Liver (tissue), 9 donors: Measurements from ENCODE around the gene CACNA1S. TPM values are rescaled to one million over a fixed set of nuclear protein-coding genes. Genes with fewer than 3 reads are reported as not detected.

Experiments used
- DNase-seq: peaks from one replicate; pipeline ENCODE4 v3.0.0-alpha.2; 2017; ENCODE audit warnings: low spot score
- H3K27ac ChIP-seq, 2 donors: one replicate each; pipeline ENCODE4 v1.7.0; 2013; ENCODE audit warnings: inconsistent platforms in 2 of 2, low read length in 2 of 2, control low read depth in 1 of 2, low read depth in 1 of 2, mild to moderate bottlenecking in 1 of 2
- H3K27me3 ChIP-seq, 4 donors: one replicate each; pipeline versions ENCODE4 v1.6.1 to v1.7.0; 2013; ENCODE audit warnings: low read length in 3 of 4, inconsistent platforms in 1 of 4, mild to moderate bottlenecking in 1 of 4, moderate library complexity in 1 of 4; ENCODE audit not compliant: control insufficient read depth in 4 of 4, insufficient read depth in 4 of 4
- H3K36me3 ChIP-seq, 4 donors: one replicate each; pipeline versions ENCODE4 v1.6.1 to v1.7.0; 2013; ENCODE audit warnings: low read length in 3 of 4, mild to moderate bottlenecking in 3 of 4, low read depth in 1 of 4, moderate library complexity in 1 of 4; ENCODE audit not compliant: control insufficient read depth in 4 of 4, insufficient read depth in 3 of 4
- H3K4me1 ChIP-seq, 4 donors: one replicate each; pipeline versions ENCODE4 v1.6.1 to v1.7.0; 2013; ENCODE audit warnings: low read length in 3 of 4, mild to moderate bottlenecking in 3 of 4, moderate library complexity in 1 of 4; ENCODE audit not compliant: control insufficient read depth in 4 of 4, insufficient read depth in 4 of 4
- H3K4me3 ChIP-seq, 3 donors: one replicate each; pipeline versions ENCODE4 v1.6.1 to v1.7.0; 2013; ENCODE audit warnings: low read length in 3 of 3, control low read depth in 1 of 3, low read depth in 1 of 3, mild to moderate bottlenecking in 1 of 3
- H3K9ac ChIP-seq, 2 donors: one replicate each; pipeline ENCODE4 v1.7.0; 2013; ENCODE audit warnings: low read length in 2 of 2, mild to moderate bottlenecking in 2 of 2, moderate library complexity in 2 of 2, control low read depth in 1 of 2, low read depth in 1 of 2
- H3K9me3 ChIP-seq, 4 donors: one replicate each; pipeline versions ENCODE4 v1.6.1 to v1.7.0; 2013; ENCODE audit warnings: low read length in 3 of 4; ENCODE audit not compliant: control insufficient read depth in 4 of 4
- CTCF ChIP-seq: fragments of 150-350 bp; IDR thresholded peaks from 2 replicates; pipeline ENCODE4 v1.5.1; 2017; ENCODE audit warnings: improper control_type of control experiment, low read depth, low read length; ENCODE audit not compliant: missing input control
- EGR1 ChIP-seq, 2 donors: IDR thresholded peaks; 2 replicates each; pipeline ENCODE4 v1.6.1; 2016 to 2018; ENCODE audit warnings: antibody characterized with exemption in 2 of 2, low read depth in 2 of 2
- FOXA1 ChIP-seq: IDR thresholded peaks from 2 replicates; pipeline ENCODE4 v1.6.1; 2016; ENCODE audit warnings: antibody characterized with exemption
- RAD21 ChIP-seq, 2 donors: IDR thresholded peaks; 2 replicates each; pipeline ENCODE4 v1.6.1; 2016; ENCODE audit warnings: antibody characterized with exemption in 2 of 2, mild to moderate bottlenecking in 2 of 2
- REST ChIP-seq: IDR thresholded peaks from 2 replicates; pipeline ENCODE4 v1.6.1; 2016; ENCODE audit warnings: antibody characterized with exemption, mild to moderate bottlenecking
- YY1 ChIP-seq: IDR thresholded peaks from 2 replicates; pipeline ENCODE4 v1.6.1; 2016; ENCODE audit warnings: antibody characterized with exemption, mild to moderate bottlenecking
- ZBTB33 ChIP-seq: IDR thresholded peaks from 2 replicates; pipeline ENCODE4 v1.6.1; 2016; ENCODE audit warnings: antibody characterized with exemption
- WGBS: extraction: QIAGEN DNeasy Blood & Tissue Kit; methylation state at CpG from one replicate; pipeline ENCODE4 v1.1.7; 2013; 5-methylcytosine and 5-hydroxymethylcytosine counted together
- polyA plus RNA-seq, 2 donors: library from polyadenylated mRNA; stranded (reverse) in 1 of 2; unstranded in 1 of 2; fragments of 200-250 nt in 1 of 2; fragments of >200 nt in 1 of 2; fragmentation: Nextera tagmentation in 1 of 2; extraction: Ambion mirVana in 1 of 2; gene quantifications; one replicate each; pipeline versions ENCODE4 v1.2.1 to v1.2.3, GENCODE V29; 2013 to 2015
- total RNA-seq, 2 donors: library from RNA; depleted of rRNA; stranded (reverse); fragments of >200 nt; gene quantifications; one replicate each; pipeline ENCODE4 v1.2.3, GENCODE V29; 2014
- donor health status: healthy.
- donor health status: healthy.
- donor health status: healthy.
- donor health status: healthy.
- donor health status: healthy.

The CACNA1S gene
- total RNA-seq (under 1 TPM; under 0.01 to 0.33 TPM), polyA plus RNA-seq (not detected)

GRCh38 chr1:201112173-201112731 is at the start of gene CACNA1S:
TSS of gene CACNA1S (minus strand) at chr1:201112426. CDS start at chr1:201112339, 87 bp downstream.
- DNase-seq = no peak

More at GRCh38 chr1:201112173-201112731, at the start of gene CACNA1S:
- H3K4me1 ChIP-seq = peaks cover 0 to 9% (median 4%) of the 10 kb centered on the region in 4 donors
- 88% methylated on average over 9 of the region's 9 CpGs for WGBS
- TF ChIP-seq EGR1 (IDR thresholded peaks at IDR 0.05; ENCODE audit: low read depth in 2 of 2) = no peak
- TF ChIP-seq CTCF = no peak
- TF ChIP-seq YY1 = no peak
- TF ChIP-seq FOXA1 = no peak
- no peak for TF ChIP-seq RAD21 (IDR thresholded peaks at IDR 0.05)
- no peak for TF ChIP-seq ZBTB33
- TF ChIP-seq REST = no peak
- no peak within 1 kb of the TSS for H3K4me3 ChIP-seq
- no peak within 1 kb of the TSS for H3K27ac ChIP-seq
- no peaks in the 10 kb centered on the region for H3K36me3 ChIP-seq
- no peak within 1 kb of the TSS for H3K9ac ChIP-seq
- no peaks in the 10 kb centered on the region for H3K9me3 ChIP-seq
- peaks cover 0 to 5% (median 0%) of the 10 kb centered on the region in 4 donors for H3K27me3 ChIP-seq
